AG08396 (cell line): ENCODE measurements around the gene C22orf23.

Source experiments
- DNase-seq: peaks from one replicate; pipeline ENCODE4 v3.0.0; 2012; ENCODE audit warnings: low spot score, mixed read lengths

Gene C22orf23

GRCh38 chr22:37925767-37926166, 27.6 kb downstream of the C22orf23 start:
- no peak for DNase-seq

GRCh38 chr22:37925330-37925729, 28.1 kb downstream of the C22orf23 start:
- DNase-seq: no peak

- no peak for DNase-seq
Measured at GRCh38 chr22:37924386-37925065, 28.9 kb downstream of the C22orf23 start.

DNA sequence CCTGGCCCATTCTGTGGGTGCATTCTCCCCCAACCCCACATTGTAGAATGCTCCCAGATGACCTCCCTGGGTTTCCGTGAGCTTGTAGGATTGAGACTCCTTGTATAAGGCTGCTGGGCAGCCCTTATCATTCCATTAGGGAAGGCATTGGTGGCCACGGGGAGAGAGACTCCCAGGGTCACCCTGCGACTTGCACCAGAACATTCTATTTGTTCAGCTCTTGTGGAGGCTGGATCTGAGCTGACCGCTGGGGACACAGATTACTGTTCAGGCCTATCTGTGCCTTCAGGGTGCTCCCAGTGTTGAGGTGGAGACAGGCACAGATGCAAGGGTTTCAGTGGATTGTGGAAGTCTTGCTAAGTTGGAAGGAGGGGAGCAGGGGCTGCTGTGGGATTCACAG, 29.5 kb downstream of the C22orf23 start:
- no peak for DNase-seq

DNA sequence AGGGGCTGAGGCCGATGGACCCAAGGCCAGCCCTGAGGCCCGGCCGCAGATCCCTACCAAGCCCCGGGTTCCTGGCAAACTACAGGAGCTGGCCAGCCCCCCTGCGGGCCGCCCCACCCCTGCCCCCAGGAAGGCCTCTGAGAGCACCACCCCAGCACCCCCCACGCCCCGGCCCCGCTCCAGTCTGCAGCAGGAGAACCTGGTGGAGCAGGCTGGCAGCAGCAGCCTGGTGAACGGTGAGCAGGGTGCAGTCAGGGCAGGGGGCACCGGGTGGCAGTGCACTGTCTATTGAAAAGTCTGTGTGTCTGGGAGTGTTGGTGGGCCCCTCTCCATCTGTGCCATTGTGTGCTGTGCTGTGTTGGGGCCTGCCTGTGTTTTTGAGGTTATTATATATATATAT, 31.2 kb downstream of the C22orf23 start:
- DNase-seq: no peak

GRCh38 chr22:37920126-37920525, 33.3 kb downstream of the C22orf23 start:
- no peak for DNase-seq

DNA sequence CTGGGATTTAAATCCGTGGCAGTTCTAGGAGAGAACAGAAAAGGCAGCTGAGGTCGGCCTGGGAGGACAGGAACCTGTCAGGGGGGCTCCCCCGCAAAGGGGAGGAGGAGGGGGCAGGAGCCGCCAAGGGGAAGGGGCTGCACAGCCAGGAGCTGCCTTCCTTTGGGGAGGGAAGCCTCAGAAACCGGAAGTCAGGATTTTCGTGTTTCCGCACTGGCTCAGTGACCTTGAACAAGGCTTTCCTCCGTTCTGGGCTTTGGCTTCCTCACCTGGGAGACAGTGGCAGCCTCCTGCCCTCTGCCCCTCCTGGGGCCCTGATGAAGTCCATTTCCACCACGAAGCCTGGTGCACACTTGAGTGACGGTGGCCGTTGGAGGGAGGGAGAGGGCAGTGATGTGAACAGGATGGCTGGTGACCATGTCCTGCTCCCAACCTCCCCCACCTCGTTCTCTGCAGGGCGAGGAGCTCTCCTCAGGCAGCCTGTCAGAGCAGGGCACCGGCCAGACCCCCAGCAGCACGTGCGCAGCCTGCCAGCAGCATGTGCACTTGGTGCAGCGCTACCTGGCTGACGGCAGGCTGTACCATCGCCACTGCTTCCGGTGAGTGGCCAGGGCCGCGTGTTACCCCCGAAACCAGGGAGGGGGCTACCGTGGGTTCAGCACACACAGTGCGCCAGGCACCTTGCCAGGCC, 34.7 kb downstream of the C22orf23 start:
- DNase-seq: no peak

GRCh38 chr22:37917874-37918548, 35.4 kb downstream of the C22orf23 start:
- DNase-seq: no peak

DNA sequence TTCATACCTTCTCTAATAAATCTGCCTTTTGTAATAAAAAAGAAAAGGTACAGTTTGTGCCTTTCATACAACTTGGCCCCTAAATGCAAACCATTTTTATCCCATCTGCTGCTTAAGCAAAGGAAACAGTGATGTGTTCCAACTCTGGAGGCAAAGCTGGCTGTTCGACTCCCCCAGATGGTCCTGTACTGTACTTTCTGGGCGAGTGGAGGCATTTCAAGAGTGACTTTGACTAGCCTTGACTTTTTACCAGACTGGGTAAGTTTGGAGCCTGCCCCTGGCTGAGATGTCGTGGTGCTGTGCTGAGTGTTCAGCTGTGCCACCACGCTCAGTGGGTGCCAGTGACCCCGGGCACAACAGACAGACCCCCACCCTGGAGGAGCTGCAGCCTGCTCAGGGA, 37.1 kb downstream of the C22orf23 start:
- no peak for DNase-seq

- DNase-seq: no peak
Measured at GRCh38 chr22:37913233-37913721, 40.1 kb downstream of the C22orf23 start.

DNA sequence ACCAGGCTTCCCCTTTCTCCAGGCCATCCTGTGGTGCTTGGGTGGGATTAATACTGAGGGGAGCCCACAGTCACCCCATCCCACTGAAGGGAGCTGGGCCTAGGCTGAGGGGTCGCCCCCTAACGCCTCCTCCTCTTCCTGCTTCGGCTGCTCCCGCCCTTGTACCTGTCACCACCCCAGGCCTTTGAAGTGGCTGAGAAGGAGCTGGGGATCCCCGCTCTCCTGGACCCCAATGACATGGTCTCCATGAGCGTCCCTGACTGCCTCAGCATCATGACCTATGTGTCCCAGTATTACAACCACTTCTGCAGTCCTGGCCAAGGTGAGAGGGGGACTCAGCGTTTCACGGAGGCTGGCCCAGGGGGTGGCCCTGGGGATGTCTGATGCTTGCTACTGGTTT, 41.2 kb downstream of the C22orf23 start:
- no peak for DNase-seq

GRCh38 chr22:37911697-37912096, 41.7 kb downstream of the C22orf23 start:
- no peak for DNase-seq

GRCh38 chr22:37910890-37911672, 42.3 kb downstream of the C22orf23 start:
- DNase-seq: no peak

DNA sequence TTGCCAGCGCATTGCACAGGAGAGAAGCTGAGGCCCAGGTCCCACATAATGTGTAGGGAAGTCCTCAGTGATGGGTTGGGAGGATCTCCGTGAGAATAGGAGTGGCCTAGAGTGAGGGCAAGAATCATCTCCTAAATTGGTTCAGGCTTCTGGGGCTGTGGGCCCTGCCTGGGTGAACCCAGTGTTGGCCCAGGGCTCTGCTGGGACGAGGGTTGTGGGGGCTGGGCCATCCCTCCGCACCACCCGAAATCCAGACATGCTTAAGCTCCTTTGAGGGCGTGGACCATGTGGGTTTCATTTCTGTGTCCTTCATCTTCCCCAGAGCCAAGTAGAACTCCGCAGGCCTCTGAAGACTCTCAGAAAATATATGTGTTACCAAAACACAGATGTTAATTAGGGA, 43.6 kb downstream of the C22orf23 start:
- DNase-seq: no peak

DNA sequence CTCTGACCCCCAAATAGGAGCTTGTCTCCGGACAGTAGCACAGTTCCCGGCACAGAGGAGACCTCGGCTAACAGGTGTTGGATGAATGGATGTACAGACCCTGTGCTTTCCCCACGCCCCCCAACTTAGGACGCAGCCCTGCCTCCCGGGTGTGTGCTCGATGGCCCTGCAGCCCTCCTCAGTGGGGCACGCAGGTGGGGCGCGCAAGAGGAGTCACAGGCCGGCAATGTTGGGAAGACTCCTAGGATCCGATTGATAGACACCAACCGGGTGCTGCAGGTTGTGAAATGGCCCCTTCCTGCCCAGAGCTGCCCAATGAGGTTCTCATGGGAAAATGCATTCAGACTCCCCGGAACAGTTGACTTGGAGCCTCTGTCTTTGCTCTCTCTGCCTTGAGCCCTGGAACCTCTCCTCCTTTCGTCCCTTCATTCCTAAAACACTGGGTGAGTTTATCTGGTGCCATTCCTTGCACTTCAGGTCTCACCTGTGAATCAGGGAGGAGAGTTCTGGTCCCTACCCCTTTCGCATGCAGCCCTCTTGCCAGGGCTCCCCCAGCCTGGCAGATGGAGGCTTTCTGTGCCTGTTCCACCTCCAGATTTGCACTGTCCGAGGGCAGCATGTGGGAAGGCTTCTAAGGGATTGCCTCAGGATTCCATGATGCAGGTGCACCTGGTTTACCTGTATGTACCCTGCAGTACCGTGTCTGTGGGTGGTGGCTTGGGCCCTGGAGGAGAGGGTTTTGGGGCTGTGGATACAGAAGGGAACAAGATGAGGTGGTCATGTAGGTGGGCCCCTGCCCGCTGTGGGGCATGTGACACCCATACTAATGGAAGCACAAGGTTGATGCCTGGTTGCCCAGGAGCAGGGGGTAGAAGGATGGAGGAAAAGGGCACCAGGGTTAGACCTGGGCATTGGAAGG, 46.1 kb downstream of the C22orf23 start:
- no peak for DNase-seq

DNA sequence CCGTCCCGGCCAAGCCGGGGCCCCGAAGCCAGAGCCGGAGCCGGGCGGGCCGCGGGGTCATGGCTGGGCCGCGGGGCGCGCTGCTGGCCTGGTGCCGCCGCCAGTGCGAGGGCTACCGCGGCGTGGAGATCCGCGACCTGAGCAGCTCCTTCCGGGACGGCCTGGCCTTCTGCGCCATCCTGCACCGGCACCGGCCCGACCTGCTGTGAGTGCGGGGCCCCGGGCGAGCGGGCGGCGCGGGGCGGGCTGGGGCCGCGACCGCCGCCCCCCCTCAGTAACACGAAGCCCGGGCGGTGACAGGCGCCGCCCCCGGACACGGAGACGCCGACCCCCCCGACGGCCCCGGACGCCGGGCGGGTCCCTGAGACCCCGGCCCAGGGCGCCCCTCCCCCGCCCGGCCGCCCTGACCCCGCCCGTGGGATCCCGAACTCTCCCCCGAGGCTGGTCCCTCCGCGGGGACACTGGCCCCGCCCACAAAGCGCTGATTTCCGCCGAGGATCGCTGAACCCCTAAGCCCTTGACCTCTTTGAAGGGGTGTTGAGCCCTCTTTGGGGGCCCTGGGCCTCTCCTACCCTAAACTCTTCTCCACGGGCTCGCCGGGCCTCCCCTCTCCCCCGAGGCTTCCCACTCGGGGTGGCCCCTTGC, 46.9 kb downstream of the C22orf23 start:
- no peak for DNase-seq

DNA sequence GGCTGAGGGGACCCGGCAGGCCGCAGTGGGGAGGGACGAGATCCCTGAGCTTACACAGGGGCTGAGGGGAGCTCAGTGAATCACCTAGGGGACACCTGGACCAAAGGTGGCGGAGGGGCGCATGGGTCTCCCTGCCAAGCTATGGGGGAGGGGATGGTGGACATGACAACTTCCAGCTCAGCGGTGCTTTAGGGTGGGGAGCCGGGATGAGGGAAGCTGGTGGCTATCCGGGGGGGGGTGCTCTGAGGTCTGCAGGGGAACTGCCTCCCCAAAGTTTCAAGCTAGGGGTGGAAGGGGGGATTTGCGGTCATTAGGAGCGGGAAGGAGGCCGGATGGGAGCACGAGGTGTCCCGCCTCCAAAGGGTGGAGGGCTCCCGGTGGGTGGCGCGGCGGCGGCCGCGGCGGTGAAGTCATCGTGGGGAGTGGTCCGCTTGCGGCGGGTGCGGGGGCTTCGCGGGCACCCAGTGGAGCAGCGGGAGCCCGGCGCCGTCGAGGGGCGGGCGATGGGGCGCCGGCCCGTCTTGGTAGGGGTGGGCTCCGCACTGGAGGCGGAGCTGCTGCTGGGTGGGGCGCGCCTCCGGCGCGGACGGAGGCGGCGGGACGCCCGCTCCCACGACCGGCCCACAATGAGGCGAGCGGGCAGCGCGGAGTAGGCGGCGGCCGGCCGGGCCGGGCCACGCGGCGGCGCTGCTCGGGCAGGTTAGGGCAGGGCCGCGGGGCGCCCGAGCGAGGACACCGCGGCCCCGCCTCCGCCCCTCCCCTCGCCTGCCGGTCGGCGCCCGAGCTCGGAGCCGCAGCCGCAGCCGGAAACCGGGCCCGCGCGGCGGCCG, 47.7 kb downstream of the C22orf23 start, which contains the start of gene MICALL1:
Gene MICALL1, plus strand, starts transcription at position 764 of the 830 bp plus-strand sequence. CDS start 126 bp downstream, outside the sequence.
- DNase-seq: peak; percentile 92

DNA sequence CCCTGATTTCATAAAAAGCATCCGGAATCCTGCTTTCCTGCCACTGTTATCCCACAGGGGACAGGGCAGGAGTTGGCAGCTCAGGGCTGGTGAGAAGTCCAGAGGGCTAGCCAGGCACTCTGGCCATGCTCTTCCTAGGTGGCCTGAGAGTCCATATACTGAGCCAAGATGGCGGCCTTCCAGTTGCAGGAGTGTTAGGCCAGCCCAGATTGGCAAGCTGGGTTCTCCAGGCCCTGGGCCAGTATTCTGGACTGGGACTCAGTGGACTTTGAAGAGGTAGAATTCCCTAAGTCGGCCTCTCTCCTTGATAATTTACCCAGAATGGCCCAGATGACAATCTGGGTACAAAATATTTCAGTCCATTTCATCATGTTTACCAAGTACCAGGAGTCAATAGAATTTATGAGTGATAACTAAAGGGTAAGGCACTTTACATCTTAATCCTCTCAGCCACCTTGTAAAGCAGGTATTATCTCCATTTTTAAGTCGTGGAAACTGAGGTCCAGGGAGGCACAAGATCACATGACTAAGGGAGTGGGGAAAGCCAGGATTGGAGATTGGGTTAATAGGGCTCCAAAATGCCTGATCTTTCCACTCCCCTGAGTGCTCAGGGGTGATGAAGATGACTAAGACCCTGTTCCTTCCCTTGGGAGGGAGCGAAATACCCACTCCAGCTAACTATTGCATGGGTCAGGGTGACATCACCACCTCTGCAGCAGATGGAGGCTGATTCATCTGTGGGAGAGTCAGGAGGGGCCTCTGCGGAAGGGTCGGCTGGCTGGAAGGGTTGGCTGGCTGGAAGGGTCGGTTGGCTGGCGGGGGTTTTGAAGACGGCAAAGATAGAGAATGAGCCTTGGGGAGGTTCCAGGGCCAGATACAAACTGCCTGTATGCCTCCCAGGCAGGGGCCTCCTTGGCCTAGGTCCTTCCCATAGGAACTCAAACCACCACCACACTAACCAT, 48.5 kb downstream of the C22orf23 start:
- DNase-seq: peak; percentile 94
